HepG2 (cell line): ENCODE results near the gene FAAP100. TPM values are rescaled to one million over a fixed set of nuclear protein-coding genes. Genes with fewer than 3 reads are reported as not detected.
A peak's percentile ranks its signal among the peaks of the same experiment; 100 is the strongest.

Experiments used
- BCL6 ChIP-seq: IDR thresholded peaks from 2 replicates; pipeline ENCODE4 v1.6.1; 2016; ENCODE audit warnings: missing genetic modification reagents, missing compliant biosample characterization
- IRF2 ChIP-seq: IDR thresholded peaks from 2 replicates; pipeline ENCODE4 v1.6.1; 2018; ENCODE audit warnings: missing genetic modification reagents, missing compliant biosample characterization
- KDM4B ChIP-seq: sonication (generic); formaldehyde crosslinking; IDR thresholded peaks from 2 replicates; pipeline ENCODE4 v1.4.0; 2020; ENCODE audit warnings: missing genetic modification reagents
- MTF2 ChIP-seq: sonication (generic); formaldehyde crosslinking; IDR thresholded peaks from 2 replicates; pipeline ENCODE4 v1.5.0; 2020; ENCODE audit warnings: missing genetic modification reagents, borderline replicate concordance
- NCOA2 ChIP-seq: sonication (generic); formaldehyde crosslinking; IDR thresholded peaks from 2 replicates; pipeline ENCODE4 v1.8.0; 2022; ENCODE audit warnings: inconsistent platforms
- POLR2AphosphoS5 ChIP-seq: IDR thresholded peaks from 2 replicates; pipeline ENCODE4 v1.6.1; 2012; ENCODE audit warnings: low read depth, low read length
- SETDB1 ChIP-seq: sonication (generic); formaldehyde crosslinking; IDR thresholded peaks from 2 replicates; pipeline ENCODE4 v1.5.1; 2020; ENCODE audit warnings: missing genetic modification reagents, mild to moderate bottlenecking, borderline replicate concordance
- SYNCRIP ChIP-seq: fragments of 200-400 bp; formaldehyde crosslinking; IDR thresholded peaks from 2 replicates; pipeline ENCODE4 v1.6.1; 2018; ENCODE audit warnings: mild to moderate bottlenecking, low read depth, low read length; ENCODE audit not compliant: insufficient read depth
- TEAD2 ChIP-seq: sonication (generic); formaldehyde crosslinking; IDR thresholded peaks from 2 replicates; pipeline ENCODE4 v1.9.0; 2021; ENCODE audit warnings: missing genetic modification reagents
- ZFP90 ChIP-seq: sonication (generic); formaldehyde crosslinking; IDR thresholded peaks from 2 replicates; pipeline ENCODE4 v1.8.0; 2022; ENCODE audit warnings: missing genetic modification reagents, mild to moderate bottlenecking, inconsistent platforms, borderline replicate concordance
- ZNF12 ChIP-seq: sonication (generic); formaldehyde crosslinking; IDR thresholded peaks from 2 replicates; pipeline ENCODE4 v1.5.0; 2020; ENCODE audit warnings: missing genetic modification reagents
- ZNF160 ChIP-seq: sonication (generic); formaldehyde crosslinking; IDR thresholded peaks from 2 replicates; pipeline ENCODE4 v1.8.0; 2022; ENCODE audit warnings: mild to moderate bottlenecking, inconsistent platforms, missing genetic modification reagents
- ZNF205 ChIP-seq: IDR thresholded peaks from 2 replicates; pipeline ENCODE4 v1.6.1; 2018; ENCODE audit warnings: missing biosample characterization, missing genetic modification reagents
- ZNF225 ChIP-seq: sonication (generic); formaldehyde crosslinking; IDR thresholded peaks from 2 replicates; pipeline ENCODE4 v1.4.0; 2020; ENCODE audit warnings: mild to moderate bottlenecking, missing genetic modification reagents
- ZNF432 ChIP-seq: sonication (generic); formaldehyde crosslinking; IDR thresholded peaks from 2 replicates; pipeline ENCODE4 v1.5.0; 2020; ENCODE audit warnings: missing genetic modification reagents, mild to moderate bottlenecking, borderline replicate concordance
- ZNF891 ChIP-seq: sonication (generic); formaldehyde crosslinking; IDR thresholded peaks from 2 replicates; pipeline ENCODE4 v1.5.0; 2020; ENCODE audit warnings: mild to moderate bottlenecking, missing genetic modification reagents
- ZSCAN20 ChIP-seq: sonication (generic); formaldehyde crosslinking; IDR thresholded peaks from 2 replicates; pipeline ENCODE4 v1.4.0; 2020; ENCODE audit warnings: missing genetic modification reagents, mild to moderate bottlenecking, borderline replicate concordance
- polyA plus RNA-seq, 8 experiments: library from polyadenylated mRNA; depleted of rRNA in 3 of 8; stranded (reverse) in 7 of 8; unstranded in 1 of 8; fragments of >200 nt; fragmentation: Illumina TruSeq in 4 of 8; extraction: Trizol in 4 of 8; gene quantifications; 2 replicates each; pipeline versions ENCODE4 v1.2.1 to v1.2.3, GENCODE V29; 2011 to 2016; ENCODE audit warnings: low read depth in 4 of 8, missing spikeins in 1 of 8, mixed read lengths in 1 of 8; ENCODE audit not compliant: insufficient read depth in 1 of 8
- total RNA-seq, 5 experiments: library from RNA; depleted of rRNA; stranded (reverse); fragments of >200 nt; fragmentation: Illumina TruSeq; extraction: Trizol; gene quantifications; 2 replicates each; pipeline ENCODE4 v1.2.3, GENCODE V29; 2016; ENCODE audit warnings: low read depth in 1 of 5
- TF ChIP-seq, protein P1 (sequence below): sonication (generic); formaldehyde crosslinking; IDR thresholded peaks from 2 replicates; pipeline ENCODE4 v1.5.0; 2020; ENCODE audit warnings: mild to moderate bottlenecking, missing genetic modification reagents, borderline replicate concordance
- TF ChIP-seq, protein P2 (sequence below): sonication (generic); formaldehyde crosslinking; IDR thresholded peaks from 2 replicates; pipeline ENCODE4 v1.4.0; 2020; ENCODE audit warnings: mild to moderate bottlenecking, missing genetic modification reagents
- TF ChIP-seq, protein P3 (sequence below): sonication (generic); formaldehyde crosslinking; IDR thresholded peaks from 2 replicates; pipeline ENCODE4 v1.5.0; 2020; ENCODE audit warnings: mild to moderate bottlenecking, low read depth, missing genetic modification reagents, borderline replicate concordance
- TF ChIP-seq, protein P4 (sequence below): sonication (generic); formaldehyde crosslinking; IDR thresholded peaks from 2 replicates; pipeline ENCODE4 v1.5.0; 2020; ENCODE audit warnings: mild to moderate bottlenecking, missing genetic modification reagents, borderline replicate concordance
- TF ChIP-seq, protein P5 (sequence below): sonication (generic); formaldehyde crosslinking; IDR thresholded peaks from 2 replicates; pipeline ENCODE4 v1.5.0; 2020; ENCODE audit warnings: missing genetic modification reagents

The FAAP100 gene
- total and polyA plus RNA-seq, 2 of the 13 experiments (the other 11 are each of a cell fraction or from before 2014, with no cell fraction given) = 7.6 to 20.8 TPM

DNA sequence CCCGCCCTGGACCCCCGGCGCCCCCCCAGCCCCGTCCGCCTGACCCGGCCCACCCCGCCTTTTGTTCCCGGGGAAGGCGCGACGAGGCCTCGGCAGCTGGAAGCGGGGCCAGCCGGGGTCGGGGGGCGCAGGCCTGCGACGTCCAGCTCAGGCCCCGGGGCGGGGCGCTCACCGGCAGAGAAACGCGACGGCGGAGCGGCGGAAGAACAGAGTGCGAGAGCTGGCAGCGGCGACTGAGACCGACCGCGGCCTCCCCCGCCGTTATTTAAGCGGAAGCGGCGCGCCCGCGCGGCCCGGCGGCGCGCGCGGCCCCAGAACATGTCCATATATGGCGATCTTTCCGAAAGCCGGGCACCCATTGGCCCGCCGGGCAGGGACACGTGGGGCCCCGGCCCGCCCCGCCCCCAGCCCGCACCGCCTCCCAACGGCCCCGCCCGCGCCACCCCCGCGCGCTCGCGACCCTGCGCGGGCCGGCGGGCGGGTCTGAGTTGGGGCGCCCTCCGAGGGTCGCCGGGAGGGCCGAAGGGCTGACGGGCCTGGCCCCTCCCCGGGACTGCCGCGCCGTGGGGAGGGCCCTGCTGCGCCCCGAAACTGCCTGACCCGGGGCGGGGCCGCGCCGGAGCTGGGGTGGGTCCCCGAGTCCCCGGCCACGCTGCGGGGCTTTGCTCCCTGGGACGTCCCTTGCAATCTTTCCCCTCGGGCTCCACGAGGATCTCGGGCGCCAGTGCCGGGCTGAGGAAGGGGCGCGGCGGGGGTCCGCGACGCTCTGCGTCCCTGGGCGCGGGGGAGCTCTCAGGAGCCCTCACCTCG is 39.4 kb downstream of the FAAP100 start, which contains the start of gene ACTG1 (continued):
- no peak for TF ChIP-seq SETDB1 (CRISPR knock-in tag)
- no peak; the same call in none of the 2 replicates for TF ChIP-seq ZNF225
- TF ChIP-seq SYNCRIP = no peak
- TF ChIP-seq ZSCAN20 = peak; percentile 87
- TF ChIP-seq BCL6 (CRISPR knock-in tag) = no peak; the same call in 1 of the 2 replicates
- TF ChIP-seq ZNF432 (CRISPR knock-in tag) = no peak; the same call in 1 of the 2 replicates
- TF ChIP-seq, protein P1, sequence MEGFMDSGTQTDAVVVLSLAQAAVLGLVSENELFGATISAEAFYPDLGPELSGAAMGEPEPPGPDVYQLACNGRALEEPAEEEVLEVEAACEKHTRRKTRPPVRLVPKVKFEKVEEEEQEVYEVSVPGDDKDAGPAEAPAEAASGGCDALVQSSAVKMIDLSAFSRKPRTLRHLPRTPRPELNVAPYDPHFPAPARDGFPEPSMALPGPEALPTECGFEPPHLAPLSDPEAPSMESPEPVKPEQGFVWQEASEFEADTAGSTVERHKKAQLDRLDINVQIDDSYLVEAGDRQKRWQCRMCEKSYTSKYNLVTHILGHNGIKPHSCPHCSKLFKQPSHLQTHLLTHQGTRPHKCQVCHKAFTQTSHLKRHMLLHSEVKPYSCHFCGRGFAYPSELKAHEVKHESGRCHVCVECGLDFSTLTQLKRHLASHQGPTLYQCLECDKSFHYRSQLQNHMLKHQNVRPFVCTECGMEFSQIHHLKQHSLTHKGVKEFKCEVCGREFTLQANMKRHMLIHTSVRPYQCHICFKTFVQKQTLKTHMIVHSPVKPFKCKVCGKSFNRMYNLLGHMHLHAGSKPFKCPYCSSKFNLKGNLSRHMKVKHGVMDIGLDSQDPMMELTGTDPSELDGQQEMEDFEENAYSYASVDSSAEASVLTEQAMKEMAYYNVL (CRISPR knock-in tag) = 0 out of 2 replicates have a peak, but pooled peaks have one; percentile 17
- TF ChIP-seq ZFP90 (CRISPR knock-in tag) = no peak
- TF ChIP-seq ZNF205 (CRISPR knock-in tag) = 0 out of 2 replicates have a peak, but pooled peaks have one; percentile 48
- no peak for TF ChIP-seq IRF2
- TF ChIP-seq, protein P2, sequence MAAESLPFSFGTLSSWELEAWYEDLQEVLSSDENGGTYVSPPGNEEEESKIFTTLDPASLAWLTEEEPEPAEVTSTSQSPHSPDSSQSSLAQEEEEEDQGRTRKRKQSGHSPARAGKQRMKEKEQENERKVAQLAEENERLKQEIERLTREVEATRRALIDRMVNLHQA (CRISPR knock-in tag) = no peak
- TF ChIP-seq, protein P3, sequence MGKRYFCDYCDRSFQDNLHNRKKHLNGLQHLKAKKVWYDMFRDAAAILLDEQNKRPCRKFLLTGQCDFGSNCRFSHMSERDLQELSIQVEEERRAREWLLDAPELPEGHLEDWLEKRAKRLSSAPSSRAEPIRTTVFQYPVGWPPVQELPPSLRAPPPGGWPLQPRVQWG (CRISPR knock-in tag) = no peak
- TF ChIP-seq, protein P4, sequence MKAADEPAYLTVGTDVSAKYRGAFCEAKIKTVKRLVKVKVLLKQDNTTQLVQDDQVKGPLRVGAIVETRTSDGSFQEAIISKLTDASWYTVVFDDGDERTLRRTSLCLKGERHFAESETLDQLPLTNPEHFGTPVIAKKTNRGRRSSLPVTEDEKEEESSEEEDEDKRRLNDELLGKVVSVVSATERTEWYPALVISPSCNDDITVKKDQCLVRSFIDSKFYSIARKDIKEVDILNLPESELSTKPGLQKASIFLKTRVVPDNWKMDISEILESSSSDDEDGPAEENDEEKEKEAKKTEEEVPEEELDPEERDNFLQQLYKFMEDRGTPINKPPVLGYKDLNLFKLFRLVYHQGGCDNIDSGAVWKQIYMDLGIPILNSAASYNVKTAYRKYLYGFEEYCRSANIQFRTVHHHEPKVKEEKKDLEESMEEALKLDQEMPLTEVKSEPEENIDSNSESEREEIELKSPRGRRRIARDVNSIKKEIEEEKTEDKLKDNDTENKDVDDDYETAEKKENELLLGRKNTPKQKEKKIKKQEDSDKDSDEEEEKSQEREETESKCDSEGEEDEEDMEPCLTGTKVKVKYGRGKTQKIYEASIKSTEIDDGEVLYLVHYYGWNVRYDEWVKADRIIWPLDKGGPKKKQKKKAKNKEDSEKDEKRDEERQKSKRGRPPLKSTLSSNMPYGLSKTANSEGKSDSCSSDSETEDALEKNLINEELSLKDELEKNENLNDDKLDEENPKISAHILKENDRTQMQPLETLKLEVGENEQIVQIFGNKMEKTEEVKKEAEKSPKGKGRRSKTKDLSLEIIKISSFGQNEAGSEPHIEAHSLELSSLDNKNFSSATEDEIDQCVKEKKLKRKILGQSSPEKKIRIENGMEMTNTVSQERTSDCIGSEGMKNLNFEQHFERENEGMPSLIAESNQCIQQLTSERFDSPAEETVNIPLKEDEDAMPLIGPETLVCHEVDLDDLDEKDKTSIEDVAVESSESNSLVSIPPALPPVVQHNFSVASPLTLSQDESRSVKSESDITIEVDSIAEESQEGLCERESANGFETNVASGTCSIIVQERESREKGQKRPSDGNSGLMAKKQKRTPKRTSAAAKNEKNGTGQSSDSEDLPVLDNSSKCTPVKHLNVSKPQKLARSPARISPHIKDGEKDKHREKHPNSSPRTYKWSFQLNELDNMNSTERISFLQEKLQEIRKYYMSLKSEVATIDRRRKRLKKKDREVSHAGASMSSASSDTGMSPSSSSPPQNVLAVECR (CRISPR knock-in tag) = peak; percentile 75; the same call in 1 of the 2 replicates
- peak; percentile 22; the same call in 1 of the 2 replicates for TF ChIP-seq NCOA2 (CRISPR knock-in tag)
- no peak for TF ChIP-seq KDM4B (CRISPR knock-in tag)
- TF ChIP-seq ZNF891 (CRISPR knock-in tag) = no peak; the same call in 1 of the 2 replicates
- TF ChIP-seq, protein P5, sequence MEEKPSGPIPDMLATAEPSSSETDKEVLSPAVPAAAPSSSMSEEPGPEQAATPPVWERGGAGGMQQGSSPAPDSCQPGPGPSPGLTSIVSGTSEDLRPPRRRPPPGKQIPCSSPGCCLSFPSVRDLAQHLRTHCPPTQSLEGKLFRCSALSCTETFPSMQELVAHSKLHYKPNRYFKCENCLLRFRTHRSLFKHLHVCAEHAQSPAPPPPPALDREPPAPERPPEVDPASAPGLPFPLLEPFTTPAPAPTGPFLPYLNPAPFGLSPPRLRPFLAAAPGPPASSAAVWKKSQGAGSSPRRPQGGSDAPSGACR (CRISPR knock-in tag) = no peak
- no peak for TF ChIP-seq ZNF160
- TF ChIP-seq MTF2 (CRISPR knock-in tag) = no peak
- no peak for TF ChIP-seq TEAD2 (CRISPR knock-in tag)
- peak; percentile 97 for TF ChIP-seq POLR2AphosphoS5
- TF ChIP-seq ZNF12 (CRISPR knock-in tag) = no peak; the same call in 1 of the 2 replicates
